Measurements from ENCODE around the gene PSMB10. TPM values are rescaled to one million over a fixed set of nuclear protein-coding genes. Genes with fewer than 3 reads are reported as not detected.
A peak's percentile ranks its signal among the peaks of the same experiment; 100 is the strongest.
"Not testable (repeated sequence)": the region's sequence is repeated elsewhere in the genome, so short reads cannot be mapped to it uniquely, and the experiment has no call there.

Gene PSMB10
- total RNA-seq, 1 experiment from 2014 or later = 22.4 TPM

DNA sequence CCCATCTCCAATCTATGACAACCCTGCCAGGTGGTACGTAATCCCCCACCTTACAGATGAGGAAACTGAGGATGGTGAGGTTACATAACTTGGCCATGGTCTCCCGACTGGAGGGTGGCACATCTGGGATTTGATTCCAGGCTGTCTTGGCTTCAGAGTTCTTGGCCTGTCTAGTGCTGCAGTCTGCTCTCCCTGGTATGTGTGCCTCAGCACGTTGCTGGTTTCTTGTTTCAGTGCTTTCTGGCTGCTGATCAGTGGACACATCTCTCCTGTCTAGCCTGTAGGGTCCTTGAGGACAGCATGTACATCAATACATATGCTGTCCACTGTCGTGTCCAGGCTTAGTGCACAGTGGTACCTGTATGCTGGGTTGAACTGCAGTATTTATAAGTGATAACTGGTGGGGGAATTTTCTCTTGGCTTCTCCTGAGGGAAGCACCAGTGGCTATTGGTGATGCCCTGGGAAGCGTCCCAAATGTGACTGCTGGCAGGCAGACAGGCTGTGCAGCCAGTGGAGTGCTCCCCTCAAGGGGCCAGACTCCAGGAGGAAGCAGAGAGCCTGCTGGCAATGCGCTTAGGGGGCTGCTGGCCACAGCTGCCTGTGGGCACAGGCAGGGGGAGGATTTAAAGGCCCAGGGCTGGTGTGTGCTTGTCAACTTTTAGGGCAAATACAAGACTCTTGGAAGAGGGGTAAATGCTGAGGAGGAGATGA, 19.4 kb downstream of the PSMB10 start:
- no peak for DNase-seq (ENCODE audit: low read depth, low spot score)
- in situ Hi-C loops (cut with HindIII; ENCODE audit: low pct_unique_long_range_greater_than_20kb, low sequenced_read_pairs) = no loop called here

- in situ Hi-C loops (cut with HindIII; ENCODE audit: low pct_unique_long_range_greater_than_20kb, low sequenced_read_pairs) = no loop called here
Measured at GRCh38 chr16:67915831-67916723, 20.6 kb downstream of the PSMB10 start.

GRCh38 chr16:67915496-67915769, 21.2 kb downstream of the PSMB10 start:
- in situ Hi-C loops (cut with HindIII; ENCODE audit: low pct_unique_long_range_greater_than_20kb, low sequenced_read_pairs); DNase-seq (ENCODE audit: low read depth, low spot score): not testable (repeated sequence)

More at GRCh38 chr16:67915831-67916723, 20.6 kb downstream of the PSMB10 start:
- no peak for DNase-seq (ENCODE audit: low read depth, low spot score)

- in situ Hi-C loops (cut with HindIII; ENCODE audit: low pct_unique_long_range_greater_than_20kb, low sequenced_read_pairs) = no loop called here
- no peak for DNase-seq (ENCODE audit: low read depth, low spot score)
Measured at GRCh38 chr16:67914758-67915495, 21.7 kb downstream of the PSMB10 start.

DNA sequence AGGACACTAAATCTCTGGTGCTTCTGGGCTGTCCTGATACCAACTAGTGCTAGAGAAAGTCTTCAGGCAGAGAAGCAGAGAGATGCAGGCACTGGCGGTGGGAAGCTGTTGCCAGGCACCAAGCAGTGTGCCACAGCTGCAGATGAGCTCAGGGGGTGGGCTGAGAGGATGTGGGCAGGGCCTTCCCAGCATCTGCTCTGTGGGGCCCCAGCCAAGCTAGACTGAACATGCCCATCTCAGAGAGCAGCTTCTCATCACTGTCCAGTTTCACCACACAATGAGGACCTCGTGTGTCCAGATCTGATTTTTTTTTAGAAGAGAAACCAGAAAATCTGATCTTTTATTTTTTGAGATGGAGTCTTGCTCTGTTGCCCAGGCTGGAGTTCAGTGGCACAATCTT, 26.5 kb downstream of the PSMB10 start:
- no peak for DNase-seq (ENCODE audit: low read depth, low spot score)
- in situ Hi-C loops (cut with HindIII; ENCODE audit: low pct_unique_long_range_greater_than_20kb, low sequenced_read_pairs) = no loop called here

DNA sequence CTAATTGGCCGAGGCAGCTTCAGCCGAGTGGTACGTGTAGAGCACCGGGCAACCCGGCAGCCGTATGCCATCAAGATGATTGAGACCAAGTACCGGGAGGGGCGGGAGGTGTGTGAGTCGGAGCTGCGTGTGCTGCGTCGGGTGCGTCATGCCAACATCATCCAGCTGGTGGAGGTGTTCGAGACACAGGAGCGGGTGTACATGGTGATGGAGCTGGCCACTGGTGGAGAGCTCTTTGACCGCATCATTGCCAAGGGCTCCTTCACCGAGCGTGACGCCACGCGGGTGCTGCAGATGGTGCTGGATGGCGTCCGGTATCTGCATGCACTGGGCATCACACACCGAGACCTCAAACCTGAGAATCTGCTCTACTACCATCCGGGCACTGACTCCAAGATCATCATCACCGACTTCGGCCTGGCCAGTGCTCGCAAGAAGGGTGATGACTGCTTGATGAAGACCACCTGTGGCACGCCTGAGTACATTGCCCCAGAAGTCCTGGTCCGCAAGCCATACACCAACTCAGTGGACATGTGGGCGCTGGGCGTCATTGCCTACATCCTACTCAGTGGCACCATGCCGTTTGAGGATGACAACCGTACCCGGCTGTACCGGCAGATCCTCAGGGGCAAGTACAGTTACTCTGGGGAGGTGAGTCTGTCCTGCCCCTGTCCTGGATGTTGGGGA, 27.5 kb downstream of the PSMB10 start:
- no peak for DNase-seq (ENCODE audit: low read depth, low spot score)
- in situ Hi-C loops (cut with HindIII; ENCODE audit: low pct_unique_long_range_greater_than_20kb, low sequenced_read_pairs) = no loop called here

DNA sequence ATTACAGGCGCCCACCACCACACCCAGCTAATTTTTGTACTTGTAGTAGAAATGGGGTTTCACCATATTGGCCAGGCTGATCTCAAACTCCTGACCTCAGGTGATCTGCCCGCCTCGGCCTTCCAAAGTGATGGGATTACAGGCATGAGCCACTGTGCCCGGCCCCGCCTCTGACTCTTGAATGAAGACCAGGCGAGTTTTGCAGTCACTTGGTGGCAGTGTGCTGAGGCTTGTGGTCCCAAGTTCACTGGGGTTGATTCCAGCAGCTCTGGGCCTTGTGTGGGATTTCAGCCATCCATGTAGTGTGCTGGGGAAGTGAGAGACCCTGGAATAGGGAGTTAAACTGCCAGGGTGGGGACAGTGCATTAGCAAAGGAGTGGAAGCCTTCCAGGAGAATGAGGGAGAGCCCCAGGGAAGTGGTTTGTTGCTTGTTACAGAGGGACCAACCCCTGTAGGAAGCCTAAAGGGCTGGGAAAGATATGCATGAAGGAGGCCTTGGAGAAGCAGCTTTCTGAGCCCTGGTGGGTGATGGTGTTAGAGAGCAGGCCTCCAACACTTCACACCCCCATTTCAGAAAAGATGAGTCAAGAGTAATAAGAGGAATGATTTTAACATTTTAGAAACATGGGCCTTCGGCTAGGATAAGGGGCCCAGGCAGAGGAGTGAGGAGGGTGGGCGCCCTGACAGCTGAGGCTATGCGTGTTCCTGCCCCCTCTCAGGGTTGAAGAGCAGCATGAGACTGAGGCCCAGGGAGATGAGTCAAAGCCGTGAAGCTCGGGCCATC, 29.1 kb downstream of the PSMB10 start:
- in situ Hi-C loops (cut with HindIII; ENCODE audit: low pct_unique_long_range_greater_than_20kb, low sequenced_read_pairs) = no loop called here

DNA sequence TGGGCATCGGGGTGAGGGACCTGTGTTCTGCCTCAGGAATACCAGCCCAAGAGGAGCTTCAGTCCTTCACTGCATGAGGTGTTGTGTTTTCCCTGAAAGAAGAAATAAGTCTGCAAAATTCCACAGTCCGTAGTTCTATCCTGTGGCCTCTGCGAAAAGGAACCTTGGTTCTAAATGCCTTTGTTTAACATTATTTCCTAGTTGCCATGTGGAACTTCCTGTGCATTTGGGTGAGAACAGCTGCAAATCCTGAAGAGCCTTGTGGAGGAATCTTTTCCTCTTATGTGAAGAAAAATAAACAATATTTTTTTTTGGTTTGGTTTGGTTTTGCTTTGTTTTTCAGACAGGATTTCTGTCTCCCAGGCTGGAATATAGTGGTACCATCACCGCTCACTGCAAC, 33.8 kb downstream of the PSMB10 start:
- no peak for DNase-seq (ENCODE audit: low read depth, low spot score)
- in situ Hi-C loops (cut with HindIII; ENCODE audit: low pct_unique_long_range_greater_than_20kb, low sequenced_read_pairs) = no loop called here

More for the DNA sequence above, 29.1 kb downstream of the PSMB10 start:
- DNase-seq (ENCODE audit: low read depth, low spot score) = no peak

GRCh38 chr16:67901734-67902133, 34.9 kb downstream of the PSMB10 start:
- no peak for DNase-seq (ENCODE audit: low read depth, low spot score)
- in situ Hi-C loops (cut with HindIII; ENCODE audit: low pct_unique_long_range_greater_than_20kb, low sequenced_read_pairs) = no loop called here

DNA sequence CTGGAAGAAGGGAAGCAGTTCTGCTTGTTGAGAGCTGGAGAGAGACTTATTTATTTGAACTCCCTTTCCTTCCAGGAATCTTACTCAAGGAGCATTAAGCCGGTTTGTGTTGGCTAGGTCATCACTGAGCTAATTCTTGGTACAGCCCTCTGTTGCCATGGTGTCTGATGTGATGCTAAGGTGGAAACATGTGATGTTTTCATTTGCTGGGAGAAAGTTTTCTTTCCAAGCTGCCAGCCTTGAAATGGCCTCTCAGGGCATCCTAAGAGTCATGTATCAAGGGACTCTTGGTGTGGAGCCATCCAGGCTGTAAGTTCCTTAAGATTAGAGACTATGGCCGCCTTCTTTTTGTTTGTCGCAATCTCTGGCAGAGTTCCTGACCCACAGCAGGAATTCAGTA, 39.4 kb downstream of the PSMB10 start:
- no peak for DNase-seq (ENCODE audit: low read depth, low spot score)
- in situ Hi-C loops (cut with HindIII; ENCODE audit: low pct_unique_long_range_greater_than_20kb, low sequenced_read_pairs) = no loop called here

GRCh38 chr16:67893743-67894399, 42.8 kb downstream of the PSMB10 start:
- peak; percentile 9 for DNase-seq (ENCODE audit: low read depth, low spot score)
- in situ Hi-C loops (cut with HindIII; ENCODE audit: low pct_unique_long_range_greater_than_20kb, low sequenced_read_pairs) = no loop called here

GRCh38 chr16:67892899-67893742, 43.5 kb downstream of the PSMB10 start, which contains the start of gene PSKH1:
Gene PSKH1, plus strand, starts transcription at chr16:67893254. Its CDS starts 15,496 bp downstream, at chr16:67908750.
- DNase-seq (ENCODE audit: low read depth, low spot score) = peak; percentile 95
- in situ Hi-C loops (cut with HindIII; ENCODE audit: low pct_unique_long_range_greater_than_20kb, low sequenced_read_pairs) = no loop called here

DNA sequence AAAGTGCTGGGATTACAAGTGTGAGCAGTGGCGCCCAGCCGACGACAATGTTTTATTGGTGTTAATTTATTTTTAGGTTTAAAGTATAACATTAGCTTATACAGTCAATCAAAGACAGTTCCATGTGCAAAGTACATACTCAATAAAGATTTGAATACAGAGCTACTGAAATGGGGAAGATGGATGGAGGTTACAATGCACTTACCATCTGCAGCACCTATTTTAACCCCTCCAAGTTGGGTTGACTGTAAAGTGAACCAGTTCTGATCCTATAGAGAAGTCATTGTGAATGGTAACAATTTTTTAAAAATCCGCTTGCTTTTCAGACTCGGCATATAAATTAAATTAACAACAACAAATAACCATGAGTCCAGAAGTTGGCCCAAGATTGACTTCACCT, 44.3 kb downstream of the PSMB10 start:
- in situ Hi-C loops (cut with HindIII; ENCODE audit: low pct_unique_long_range_greater_than_20kb, low sequenced_read_pairs) = no loop called here

GRCh38 chr16:67888331-67888730, 48.3 kb downstream of the PSMB10 start:
- DNase-seq (ENCODE audit: low read depth, low spot score) = no peak
- in situ Hi-C loops (cut with HindIII; ENCODE audit: low pct_unique_long_range_greater_than_20kb, low sequenced_read_pairs) = no loop called here

More for the DNA sequence above, 44.3 kb downstream of the PSMB10 start:
- DNase-seq (ENCODE audit: low read depth, low spot score) = no peak

- in situ Hi-C loops (cut with HindIII; ENCODE audit: low pct_unique_long_range_greater_than_20kb, low sequenced_read_pairs) = no loop called here
- no peak for DNase-seq (ENCODE audit: low read depth, low spot score)
Measured at GRCh38 chr16:67886387-67886786, 50.3 kb downstream of the PSMB10 start.

GRCh38 chr16:67885976-67886375, 50.7 kb downstream of the PSMB10 start:
- in situ Hi-C loops (cut with HindIII; ENCODE audit: low pct_unique_long_range_greater_than_20kb, low sequenced_read_pairs) = no loop called here
- DNase-seq (ENCODE audit: low read depth, low spot score) = no peak

Measured in SK-MEL-5 (cell line).